ENCODE measurements around the gene JADE1. TPM values are rescaled to one million over a fixed set of nuclear protein-coding genes. Genes with fewer than 3 reads are reported as not detected.
A peak's percentile ranks its signal among the peaks of the same experiment; 100 is the strongest.

The JADE1 gene
- total RNA-seq, 1 donor from 2014 or later, result 18.2 TPM

DNA sequence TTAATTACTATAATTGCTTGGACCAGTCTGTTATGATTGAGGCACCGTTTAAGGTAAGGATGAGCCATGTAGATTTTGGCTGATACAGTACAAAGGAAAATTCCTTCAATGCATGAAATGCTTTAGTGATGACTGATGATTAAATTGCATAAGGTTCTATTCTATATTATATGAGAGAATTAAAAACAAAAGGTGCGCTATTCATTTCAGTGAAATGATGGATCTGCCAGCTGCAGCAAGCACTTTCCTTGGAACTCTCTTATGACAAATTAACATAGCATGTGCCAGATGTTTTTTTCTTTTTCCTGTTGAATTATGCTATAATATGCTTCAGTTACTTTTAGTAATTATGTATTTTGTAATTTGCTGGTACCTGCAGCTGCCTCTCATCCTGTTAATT, 98.5 kb downstream of the JADE1 start:
- no peaks in the 10 kb centered on the region for H3K36me3 Mint-ChIP-seq (ENCODE audit: low read depth, unreplicated experiment)
- DNase-seq (ENCODE audit: low spot score), result no peak
- no peaks in the 10 kb centered on the region for H3K27me3 Mint-ChIP-seq (ENCODE audit: unreplicated experiment)
- TF ChIP-seq, protein P1, sequence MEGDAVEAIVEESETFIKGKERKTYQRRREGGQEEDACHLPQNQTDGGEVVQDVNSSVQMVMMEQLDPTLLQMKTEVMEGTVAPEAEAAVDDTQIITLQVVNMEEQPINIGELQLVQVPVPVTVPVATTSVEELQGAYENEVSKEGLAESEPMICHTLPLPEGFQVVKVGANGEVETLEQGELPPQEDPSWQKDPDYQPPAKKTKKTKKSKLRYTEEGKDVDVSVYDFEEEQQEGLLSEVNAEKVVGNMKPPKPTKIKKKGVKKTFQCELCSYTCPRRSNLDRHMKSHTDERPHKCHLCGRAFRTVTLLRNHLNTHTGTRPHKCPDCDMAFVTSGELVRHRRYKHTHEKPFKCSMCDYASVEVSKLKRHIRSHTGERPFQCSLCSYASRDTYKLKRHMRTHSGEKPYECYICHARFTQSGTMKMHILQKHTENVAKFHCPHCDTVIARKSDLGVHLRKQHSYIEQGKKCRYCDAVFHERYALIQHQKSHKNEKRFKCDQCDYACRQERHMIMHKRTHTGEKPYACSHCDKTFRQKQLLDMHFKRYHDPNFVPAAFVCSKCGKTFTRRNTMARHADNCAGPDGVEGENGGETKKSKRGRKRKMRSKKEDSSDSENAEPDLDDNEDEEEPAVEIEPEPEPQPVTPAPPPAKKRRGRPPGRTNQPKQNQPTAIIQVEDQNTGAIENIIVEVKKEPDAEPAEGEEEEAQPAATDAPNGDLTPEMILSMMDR (IDR thresholded peaks at IDR 0.05; ENCODE audit: unreplicated experiment), result no peak
- H3K4me1 Mint-ChIP-seq (ENCODE audit: unreplicated experiment), result peaks cover 29% of the 10 kb centered on the region
- H3K27ac Mint-ChIP-seq (ENCODE audit: unreplicated experiment), result no peak overlapping the region
- no peak overlapping the region for H3K4me3 Mint-ChIP-seq (ENCODE audit: unreplicated experiment)
- H3K9me3 Mint-ChIP-seq (ENCODE audit: unreplicated experiment), result no peaks in the 10 kb centered on the region

DNA sequence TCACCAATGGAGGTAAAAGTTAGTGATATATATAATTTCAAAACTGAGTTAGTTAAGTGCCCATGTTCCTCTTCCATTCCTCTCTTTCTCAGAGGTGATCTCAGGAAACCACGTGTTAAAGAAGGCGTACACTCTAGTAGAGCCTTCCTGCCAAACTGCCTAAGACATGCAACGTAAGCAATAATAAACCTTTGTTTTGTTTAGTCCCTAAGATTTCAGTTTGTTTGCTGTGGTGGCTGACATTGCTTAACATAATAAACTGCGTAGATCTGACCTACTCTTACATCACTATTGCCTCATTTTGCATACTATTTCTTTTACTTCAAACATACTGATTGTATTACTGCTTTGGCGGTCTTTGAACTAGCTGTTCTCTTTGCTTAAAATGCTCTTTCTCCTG, 99.2 kb downstream of the JADE1 start:
- no peaks in the 10 kb centered on the region for H3K9me3 Mint-ChIP-seq (ENCODE audit: unreplicated experiment)
- H3K4me1 Mint-ChIP-seq (ENCODE audit: unreplicated experiment), result peaks cover 32% of the 10 kb centered on the region
- H3K27ac Mint-ChIP-seq (ENCODE audit: unreplicated experiment), result no peak overlapping the region
- no peaks in the 10 kb centered on the region for H3K27me3 Mint-ChIP-seq (ENCODE audit: unreplicated experiment)
- no peaks in the 10 kb centered on the region for H3K36me3 Mint-ChIP-seq (ENCODE audit: low read depth, unreplicated experiment)
- no peak overlapping the region for H3K4me3 Mint-ChIP-seq (ENCODE audit: unreplicated experiment)
- no peak for DNase-seq (ENCODE audit: low spot score)
- TF ChIP-seq, protein P1 (IDR thresholded peaks at IDR 0.05; ENCODE audit: unreplicated experiment), result no peak

DNA sequence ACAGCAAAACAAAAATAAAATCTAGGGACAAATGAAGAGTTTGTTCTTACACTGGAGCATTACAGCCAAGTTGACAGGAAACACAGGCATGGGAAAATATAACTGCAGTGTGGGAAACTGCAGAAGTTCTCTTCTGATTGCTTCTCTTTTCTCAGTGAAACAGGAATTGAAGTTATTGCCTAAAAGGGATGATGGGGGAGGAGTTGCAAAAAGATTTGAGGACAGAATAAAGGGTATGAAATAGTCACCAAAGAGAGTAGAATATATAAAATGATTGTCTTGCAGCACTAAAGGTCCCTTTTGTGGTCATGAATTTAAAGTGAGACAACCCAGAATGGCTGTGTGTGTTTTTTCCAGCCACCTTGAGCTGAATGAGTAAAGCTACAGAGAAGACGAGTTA, 103.7 kb downstream of the JADE1 start:
- Mint-ChIP-seq H3K4me1 (ENCODE audit: unreplicated experiment) (peaks cover 24% of the 10 kb centered on the region), H3K36me3 (ENCODE audit: low read depth, unreplicated experiment) (no peaks in the 10 kb centered on the region), H3K9me3 (ENCODE audit: unreplicated experiment) (no peaks in the 10 kb centered on the region), H3K4me3 (ENCODE audit: unreplicated experiment) (peak overlapping the region; percentile 48), H3K27ac (ENCODE audit: unreplicated experiment) (peak overlapping the region; percentile 85), H3K27me3 (ENCODE audit: unreplicated experiment) (peaks cover 2% of the 10 kb centered on the region)
- DNase-seq (ENCODE audit: low spot score), result no peak
- TF ChIP-seq, protein P1 (IDR thresholded peaks at IDR 0.05; ENCODE audit: unreplicated experiment), result no peak

DNA sequence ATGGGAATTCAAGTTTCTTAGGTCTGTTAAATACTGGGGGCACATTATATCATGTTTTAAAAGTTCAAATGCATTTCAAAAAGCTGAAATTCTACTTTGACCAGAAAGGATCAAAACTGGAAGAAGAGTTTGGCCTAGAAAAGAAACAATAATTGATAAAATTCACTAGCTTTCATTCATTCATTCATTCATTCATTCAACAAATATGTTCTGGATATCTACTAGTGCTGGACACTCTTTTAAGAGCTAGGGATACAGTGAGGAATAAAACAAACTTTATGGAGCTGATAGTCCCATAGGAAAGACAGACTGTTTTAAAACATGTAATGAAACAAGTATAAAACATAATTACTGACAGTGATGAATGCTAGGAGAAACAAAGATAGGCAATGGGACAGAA, 106.0 kb downstream of the JADE1 start:
- Mint-ChIP-seq H3K27me3 (ENCODE audit: unreplicated experiment) (peaks cover 2% of the 10 kb centered on the region), H3K9me3 (ENCODE audit: unreplicated experiment) (no peaks in the 10 kb centered on the region), H3K27ac (ENCODE audit: unreplicated experiment) (no peak overlapping the region), H3K4me3 (ENCODE audit: unreplicated experiment) (no peak overlapping the region), H3K36me3 (ENCODE audit: low read depth, unreplicated experiment) (no peaks in the 10 kb centered on the region), H3K4me1 (ENCODE audit: unreplicated experiment) (peaks cover 15% of the 10 kb centered on the region)
- TF ChIP-seq, protein P1 (IDR thresholded peaks at IDR 0.05; ENCODE audit: unreplicated experiment), result no peak
- no peak for DNase-seq (ENCODE audit: low spot score)

DNA sequence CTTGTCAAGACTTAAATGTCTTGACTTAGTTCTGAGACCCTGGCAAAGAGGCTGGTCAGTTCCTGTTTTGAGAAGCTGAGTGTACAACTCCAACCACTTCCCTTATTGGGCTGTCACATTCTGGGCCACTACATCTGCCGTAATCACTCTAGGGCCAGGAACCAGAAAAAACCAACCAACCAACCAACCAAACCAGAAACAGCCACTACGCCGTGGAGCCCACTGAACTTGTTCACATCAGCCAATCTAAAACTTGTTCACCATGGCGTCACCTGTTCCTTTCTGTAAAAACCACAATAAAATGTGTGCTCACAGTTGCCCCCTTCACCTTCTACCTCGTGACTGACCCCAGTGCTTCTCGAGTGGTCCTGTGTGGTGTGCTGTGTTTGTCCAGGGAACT, 107.3 kb downstream of the JADE1 start:
- Mint-ChIP-seq H3K9me3 (ENCODE audit: unreplicated experiment) (no peaks in the 10 kb centered on the region), H3K27me3 (ENCODE audit: unreplicated experiment) (peaks cover 2% of the 10 kb centered on the region), H3K27ac (ENCODE audit: unreplicated experiment) (no peak overlapping the region), H3K4me3 (ENCODE audit: unreplicated experiment) (no peak overlapping the region), H3K36me3 (ENCODE audit: low read depth, unreplicated experiment) (no peaks in the 10 kb centered on the region), H3K4me1 (ENCODE audit: unreplicated experiment) (peaks cover 15% of the 10 kb centered on the region)
- TF ChIP-seq, protein P1 (IDR thresholded peaks at IDR 0.05; ENCODE audit: unreplicated experiment), result no peak
- DNase-seq (ENCODE audit: low spot score), result no peak
